NAMALWA (cell line): ENCODE results near the gene PLEK.
"Not testable (repeated sequence)": the region's sequence is repeated elsewhere in the genome, so short reads cannot be mapped to it uniquely, and the experiment has no call there.

Experiments
- DNase-seq: peaks from one replicate; pipeline ENCODE4 v3.0.0-alpha.2; 2015; ENCODE audit warnings: low spot score

PLEK gene

GRCh38 chr2:68356599-68357239 is 8.4 kb upstream of the PLEK start:
- DNase-seq = no peak

GRCh38 chr2:68357605-68358337 is 7.3 kb upstream of the PLEK start:
- peak; percentile 86 for DNase-seq

GRCh38 chr2:68359889-68360288 is 5.2 kb upstream of the PLEK start:
- peak; percentile 31 for DNase-seq

- DNase-seq = peak; percentile 89
Measured at GRCh38 chr2:68362069-68362468, 3.0 kb upstream of the PLEK start.

- no peak for DNase-seq
Measured at GRCh38 chr2:68362749-68363148, 2.3 kb upstream of the PLEK start.

GRCh38 chr2:68363721-68364120 is 1.4 kb upstream of the PLEK start:
- DNase-seq = no peak

- peak; percentile 54 for DNase-seq
Measured at GRCh38 chr2:68366083-68366560, 1.0 kb downstream of the PLEK start.

- no peak for DNase-seq
Measured at GRCh38 chr2:68367953-68368653, 3.0 kb downstream of the PLEK start.

- DNase-seq = no peak
Measured at GRCh38 chr2:68368654-68369336, 3.7 kb downstream of the PLEK start.

GRCh38 chr2:68369337-68369734 is 4.3 kb downstream of the PLEK start:
- DNase-seq = no peak

- DNase-seq = no peak
Measured at GRCh38 chr2:68371138-68371537, 6.1 kb downstream of the PLEK start.

GRCh38 chr2:68371581-68371980 is 6.5 kb downstream of the PLEK start:
- DNase-seq = no peak

GRCh38 chr2:68372485-68372884 is 7.4 kb downstream of the PLEK start:
- no peak for DNase-seq

- no peak for DNase-seq
Measured at GRCh38 chr2:68374184-68374583, 9.1 kb downstream of the PLEK start.

- DNase-seq = no peak
Measured at GRCh38 chr2:68375582-68375981, 10.5 kb downstream of the PLEK start.

GRCh38 chr2:68377137-68377780 is 12.2 kb downstream of the PLEK start:
- no peak for DNase-seq

GRCh38 chr2:68378779-68379178 is 13.7 kb downstream of the PLEK start:
- not testable (repeated sequence) for DNase-seq

- no peak for DNase-seq
Measured at GRCh38 chr2:68379184-68379708, 14.2 kb downstream of the PLEK start.

- DNase-seq = no peak
Measured at GRCh38 chr2:68383778-68384177, 18.7 kb downstream of the PLEK start.

GRCh38 chr2:68384485-68385107 is 19.5 kb downstream of the PLEK start:
- DNase-seq = no peak

GRCh38 chr2:68385220-68385906 is 20.3 kb downstream of the PLEK start:
- peak; percentile 79 for DNase-seq
